H1 (cell line): ENCODE data around the gene CLEC3A. TPM values are rescaled to one million over a fixed set of nuclear protein-coding genes. Genes with fewer than 3 reads are reported as not detected.

Experiments used
- CTCF ChIA-PET: fragments of 300-600 bp; sonication (Branson Sonifier 250); formaldehyde crosslinking; loops from one replicate; lab custom pipeline; 2021; ENCODE audit not compliant: partially characterized antibody; lab: Charles Lee
- POLR2A ChIA-PET: fragments of 300-600 bp; sonication (Branson Sonifier 250); formaldehyde crosslinking; loops from one replicate; lab custom pipeline; 2021; ENCODE audit warnings: inconsistent platforms; ENCODE audit not compliant: partially characterized antibody; lab: Charles Lee
- DNase-seq, 2 experiments: peaks; one replicate each; pipeline versions ENCODE4 v3.0.0 to v3.0.0-alpha.2; 2010 to 2022; ENCODE audit warnings: low spot score in 2 of 2, low read depth in 1 of 2, mixed read lengths in 1 of 2
- FAIRE-seq: peaks from 2 replicates; lab custom pipeline; 2011; peaks lifted over from hg19 to GRCh38; lab: Jason Lieb, UNC
- H2AFZ ChIP-seq: 2 replicates; pipeline ENCODE4 v1.8.1; 2012; ENCODE audit warnings: low read length, inconsistent platforms
- H2AK5ac ChIP-seq: 2 replicates; pipeline ENCODE4 v1.6.1; 2013; ENCODE audit warnings: low read depth, low read length
- H2BK120ac ChIP-seq: replicated peaks from 2 replicates; pipeline ENCODE3; 2013; ENCODE audit warnings: low read depth, low read length, inconsistent platforms
- H2BK12ac ChIP-seq: 2 replicates; pipeline ENCODE4 v1.6.1; 2013; ENCODE audit warnings: low read depth, low read length
- H2BK15ac ChIP-seq: 2 replicates; pipeline ENCODE4 v1.6.1; 2013; ENCODE audit warnings: low read length
- H2BK20ac ChIP-seq: 2 replicates; pipeline ENCODE4 v1.6.1; 2013; ENCODE audit warnings: low read length
- H2BK5ac ChIP-seq: 2 replicates; pipeline ENCODE4 v1.6.1; 2013; ENCODE audit warnings: low read depth, low read length
- H3K14ac ChIP-seq: 2 replicates; pipeline ENCODE4 v1.6.1; 2013; ENCODE audit warnings: inconsistent platforms; ENCODE audit not compliant: insufficient read length
- H3K18ac ChIP-seq: 2 replicates; pipeline ENCODE4 v1.6.1; 2013; ENCODE audit warnings: low read length; ENCODE audit errors: extremely low read depth
- H3K23ac ChIP-seq: 2 replicates; pipeline ENCODE4 v1.6.1; 2013; ENCODE audit warnings: inconsistent platforms; ENCODE audit not compliant: insufficient read length
- H3K23me2 ChIP-seq: 2 replicates; pipeline ENCODE4 v1.6.1; 2013; ENCODE audit warnings: low read depth, low read length
- H3K27ac ChIP-seq: 2 replicates; pipeline ENCODE4 v1.6.1; 2011; ENCODE audit warnings: low read depth, low read length, inconsistent platforms
- H3K27me3 ChIP-seq, 4 experiments: replicated peaks in 1 of 4; 1 replicate in 1 of 4; 2 replicates in 3 of 4; pipeline versions ENCODE4 v1.6.1 to v1.8.1; 2011 to 2013; ENCODE audit warnings: low read length in 3 of 4, mild to moderate bottlenecking in 3 of 4, inconsistent platforms in 2 of 4, mixed read lengths in 2 of 4, moderate library complexity in 1 of 4; ENCODE audit not compliant: control insufficient read depth in 3 of 4, insufficient read depth in 3 of 4; ENCODE audit errors: extremely low read depth in 1 of 4
- H3K36me3 ChIP-seq, 4 experiments: 2 replicates each; pipeline versions ENCODE4 v1.6.1 to v1.8.1; 2011 to 2013; ENCODE audit warnings: mild to moderate bottlenecking in 4 of 4, low read length in 3 of 4, moderate library complexity in 2 of 4, control low read depth in 1 of 4, inconsistent platforms in 1 of 4; ENCODE audit not compliant: insufficient read depth in 4 of 4, control insufficient read depth in 2 of 4
- H3K4ac ChIP-seq: replicated peaks from 2 replicates; pipeline ENCODE3; 2013; ENCODE audit warnings: low read length, low read depth, mixed read lengths, inconsistent platforms; ENCODE audit not compliant: insufficient read length
- H3K4me1 ChIP-seq, 4 experiments: replicated peaks in 1 of 4; 1 replicate in 1 of 4; 2 replicates in 3 of 4; pipeline versions ENCODE4 v1.6.1 to v1.8.1; 2011 to 2013; ENCODE audit warnings: low read length in 3 of 4, inconsistent platforms in 2 of 4, mixed read lengths in 1 of 4; ENCODE audit not compliant: insufficient read depth in 4 of 4, control insufficient read depth in 3 of 4
- H3K4me2 ChIP-seq, 2 experiments: 2 replicates each; pipeline versions ENCODE4 v1.6.1 to v1.8.1; 2011 to 2013; ENCODE audit warnings: low read depth in 2 of 2, low read length in 2 of 2, control low read depth in 1 of 2, inconsistent platforms in 1 of 2, mild to moderate bottlenecking in 1 of 2; ENCODE audit not compliant: insufficient read depth in 1 of 2
- H3K4me3 ChIP-seq, 4 experiments: fragments of 200-600, 300-600 bp in 1 of 4; sonication (generic), shearing (Covaris generic), sonication (Bioruptor Twin) in 1 of 4; 2 replicates each; pipeline versions ENCODE4 v1.5.1 to v1.8.1; 2011 to 2016; ENCODE audit warnings: low read length in 4 of 4, low read depth in 3 of 4, control low read depth in 2 of 4, inconsistent platforms in 2 of 4, mild to moderate bottlenecking in 2 of 4, mixed read lengths in 1 of 4, moderate library complexity in 1 of 4; ENCODE audit not compliant: insufficient read depth in 2 of 4; ENCODE audit errors: extremely low read depth in 1 of 4
- H3K56ac ChIP-seq: replicated peaks from 2 replicates; pipeline ENCODE3; 2013; ENCODE audit warnings: low read depth, mild to moderate bottlenecking, mixed read lengths, low read length, inconsistent platforms; ENCODE audit not compliant: insufficient read length
- H3K79me1 ChIP-seq: 2 replicates; pipeline ENCODE4 v1.6.1; 2013; ENCODE audit warnings: low read depth, low read length, control low read depth
- H3K79me2 ChIP-seq, 2 experiments: 2 replicates each; pipeline versions ENCODE4 v1.6.1 to v1.8.1; 2012 to 2013; ENCODE audit warnings: low read length in 2 of 2, mild to moderate bottlenecking in 2 of 2, inconsistent platforms in 1 of 2; ENCODE audit not compliant: insufficient read depth in 2 of 2, control insufficient read depth in 1 of 2
- H3K9ac ChIP-seq, 4 experiments: replicated peaks in 1 of 4; 1 replicate in 1 of 4; 2 replicates in 3 of 4; pipeline versions ENCODE4 v1.6.1 to v1.8.1; 2011 to 2013; ENCODE audit warnings: low read depth in 3 of 4, low read length in 3 of 4, control low read depth in 2 of 4, mild to moderate bottlenecking in 2 of 4, moderate library complexity in 2 of 4, inconsistent platforms in 1 of 4; ENCODE audit errors: extremely low read depth in 1 of 4
- H3K9me3 ChIP-seq, 2 experiments: 2 replicates each; pipeline versions ENCODE4 v1.6.1 to v1.8.1; 2012 to 2013; ENCODE audit warnings: mild to moderate bottlenecking in 2 of 2, moderate library complexity in 2 of 2, control low read depth in 1 of 2, inconsistent platforms in 1 of 2, low read depth in 1 of 2, low read length in 1 of 2, mixed read lengths in 1 of 2; ENCODE audit not compliant: insufficient read depth in 2 of 2
- H4K20me1 ChIP-seq, 2 experiments: replicated peaks in 1 of 2; 2 replicates each; pipeline versions ENCODE3 to v1.8.1; 2011 to 2013; ENCODE audit warnings: inconsistent platforms in 2 of 2, low read length in 2 of 2, mild to moderate bottlenecking in 1 of 2; ENCODE audit not compliant: insufficient read depth in 2 of 2, control insufficient read depth in 1 of 2
- H4K5ac ChIP-seq: 2 replicates; pipeline ENCODE4 v1.6.1; 2013; ENCODE audit warnings: low read length, low read depth, mixed read lengths, inconsistent platforms; ENCODE audit not compliant: insufficient read length
- H4K8ac ChIP-seq: 2 replicates; pipeline ENCODE4 v1.8.0; 2013; ENCODE audit warnings: mild to moderate bottlenecking, moderate library complexity, low read length, inconsistent platforms; ENCODE audit not compliant: insufficient read depth; ENCODE audit errors: extremely low read depth
- H4K91ac ChIP-seq: replicated peaks from 2 replicates; pipeline ENCODE3; 2013; ENCODE audit warnings: low read length, mixed read lengths, inconsistent platforms; ENCODE audit not compliant: insufficient read length
- BACH1 ChIP-seq: IDR thresholded peaks from 2 replicates; pipeline ENCODE4 v1.6.1; 2012; ENCODE audit warnings: low read length, improper control_type of control experiment
- CEBPB ChIP-seq: IDR thresholded peaks from 2 replicates; pipeline ENCODE4 v1.6.1; 2012; ENCODE audit warnings: low read depth, low read length
- EP300 ChIP-seq, 2 experiments: IDR thresholded peaks; 1 replicate in 1 of 2; 2 replicates in 1 of 2; pipeline ENCODE4 v1.6.1; 2011 to 2012; ENCODE audit warnings: low read depth in 2 of 2, low read length in 2 of 2, mild to moderate bottlenecking in 2 of 2, borderline replicate concordance in 1 of 2, inconsistent platforms in 1 of 2, moderate library complexity in 1 of 2
- NANOG ChIP-seq: IDR thresholded peaks from 2 replicates; pipeline ENCODE4 v1.6.1; 2011; ENCODE audit warnings: low read length, low read depth, mild to moderate bottlenecking, inconsistent platforms; ENCODE audit not compliant: insufficient read depth, poor library complexity, severe bottlenecking
- PHF8 ChIP-seq: fragments of 200-600 bp; sonication (generic); conservative IDR thresholded peaks from 2 replicates; pipeline ENCODE4 v1.7.1; 2012; ENCODE audit warnings: low read depth, mild to moderate bottlenecking, inconsistent platforms, low read length, moderate library complexity
- SIRT6 ChIP-seq: IDR thresholded peaks from one replicate; pipeline ENCODE4 v1.7.1; 2012; ENCODE audit warnings: low read length, inconsistent platforms
- SIX5 ChIP-seq: IDR thresholded peaks from 2 replicates; pipeline ENCODE4 v1.6.1; 2011; ENCODE audit warnings: mild to moderate bottlenecking, low read depth, low read length
- SP2 ChIP-seq: IDR thresholded peaks from 2 replicates; pipeline ENCODE4 v1.6.1; 2012; ENCODE audit warnings: mild to moderate bottlenecking, low read length, inconsistent platforms
- SRF ChIP-seq: IDR thresholded peaks from 2 replicates; pipeline ENCODE4 v1.6.1; 2011; ENCODE audit warnings: mild to moderate bottlenecking, low read depth, low read length, moderate library complexity
- ZNF274 ChIP-seq: IDR thresholded peaks from 2 replicates; pipeline ENCODE4 v1.7.0; 2012; ENCODE audit warnings: low read length, borderline replicate concordance; ENCODE audit errors: extremely low read depth
- WGBS, 2 experiments: shearing (Covaris generic) in 1 of 2; methylation state at CpG; one replicate each; pipeline versions ENCODE4 v1.1.6 to v1.1.7; 2013 to 2015; ENCODE audit warnings: low lambda C conversion rate in 2 of 2, mixed read lengths in 2 of 2, inconsistent platforms in 1 of 2, low coverage in 1 of 2, missing lambda C conversion rate in 1 of 2; ENCODE audit not compliant: insufficient replicate concordance in 2 of 2, insufficient coverage in 1 of 2, insufficient read length in 1 of 2; ENCODE audit errors: extremely low coverage in 1 of 2, missing lambda C conversion rate in 1 of 2; 5-methylcytosine and 5-hydroxymethylcytosine counted together
- polyA plus RNA-seq, 7 experiments: library from polyadenylated mRNA; depleted of rRNA in 3 of 7; stranded (reverse) in 5 of 7; unstranded in 2 of 7; fragments of >200 nt in 5 of 7; fragments of 200-250 nt in 2 of 7; gene quantifications; 1 replicate in 5 of 7; 2 replicates in 1 of 7; 4 replicates in 1 of 7; pipeline versions ENCODE4 v1.2.1 to v1.2.3, GENCODE V29; 2011 to 2013; ENCODE audit warnings: missing spikeins in 2 of 7, mixed read lengths in 2 of 7
- total RNA-seq: library from RNA; stranded (reverse); fragmentation: NEBNext Ultra II Directional; extraction: Animal tissue kit (Norgen Biotek cat#: 25700); gene quantifications from 2 replicates; pipeline ENCODE4 v1.2.1, GENCODE V29; 2021
- TF ChIP-seq, protein P1 (sequence below): IDR thresholded peaks from 2 replicates; pipeline ENCODE4 v1.6.1; 2011; ENCODE audit warnings: low read length, improper control_type of control experiment

Gene CLEC3A
- total and polyA plus RNA-seq, 2 of the 8 experiments (the other 6 are each of a cell fraction or from before 2014, with no cell fraction given) = not detected

GRCh38 chr16:77995843-77996455, 26.4 kb upstream of the CLEC3A start:
- H3K4me3 ChIP-seq = no peak overlapping the region
- H2AK5ac ChIP-seq = peak overlapping the region; percentile 69; the same call in 1 of the 2 replicates
- H3K4ac ChIP-seq = peak overlapping the region; percentile 24
- no peak overlapping the region; the same call in 1 of the 2 replicates for H2BK15ac ChIP-seq
- peak overlapping the region; percentile 63 for H2BK20ac ChIP-seq
- no peak overlapping the region for H4K8ac ChIP-seq
- no peak overlapping the region for H3K23ac ChIP-seq
- peaks cover 4 to 19% (median 12%) of the 10 kb centered on the region in 4 experiments; a peak in 6 of 7 replicates for H3K4me1 ChIP-seq
- H3K14ac ChIP-seq = no peak overlapping the region
- peak overlapping the region; percentile 36; the same call in 1 of the 2 replicates for H3K18ac ChIP-seq
- H3K9me3 ChIP-seq = no peaks in the 10 kb centered on the region
- no peak overlapping the region for H3K9ac ChIP-seq
- peak overlapping the region; percentile 93; the same call in 1 of the 2 replicates for H2BK5ac ChIP-seq
- H4K5ac ChIP-seq = no peak overlapping the region
- no peaks in the 10 kb centered on the region; a peak in 1 of 7 replicates for H3K27me3 ChIP-seq
- H4K20me1 ChIP-seq = no peaks in the 10 kb centered on the region
- H3K4me2 ChIP-seq = no peak overlapping the region
- POLR2A ChIA-PET = interaction anchor here (1.3 kb wide), 1 partner anchor 21 kb away, joined by 3 read pairs; no protein-coding TSS in a partner anchor
- peaks cover 0 to 5% (median 0%) of the 10 kb centered on the region in 4 experiments; a peak in 1 of 8 replicates for H3K36me3 ChIP-seq
- H2BK120ac ChIP-seq = peak overlapping the region; percentile 87
- H3K23me2 ChIP-seq = no peaks in the 10 kb centered on the region
- no peak overlapping the region for H3K27ac ChIP-seq
- no peak overlapping the region for H2AFZ ChIP-seq
- peak overlapping the region; percentile 88 for H4K91ac ChIP-seq
- DNase-seq = no peak
- CTCF ChIA-PET = interaction anchor here (0.6 to 1.2 kb wide), 8 partner anchors 20 to 320 kb away, joined by 3 to 5 read pairs (median 3); no protein-coding TSS in a partner anchor
- H3K79me2 ChIP-seq = no peaks in the 10 kb centered on the region
- 89% methylated on average over 7 of the region's 7 CpGs; no CpG with 5 or more reads in 1 of the 2 experiments for WGBS, 2 experiments
- no peaks in the 10 kb centered on the region for H3K79me1 ChIP-seq
- peak overlapping the region; percentile 0 for H3K56ac ChIP-seq
- H2BK12ac ChIP-seq = peak overlapping the region; percentile 18; the same call in 1 of the 2 replicates
- no peak for FAIRE-seq
- TF ChIP-seq EP300 (IDR thresholded peaks at IDR 0.05; ENCODE audit: borderline replicate concordance in 1 of 2, low read depth in 2 of 2, low read length in 2 of 2) (no peak), ZNF274 (no peak), SIRT6 (no peak), SIX5 (no peak), BACH1 (no peak), SRF (no peak), NANOG (no peak), PHF8 (no peak), CEBPB (no peak), SP2 (no peak)
- TF ChIP-seq, protein P1, sequence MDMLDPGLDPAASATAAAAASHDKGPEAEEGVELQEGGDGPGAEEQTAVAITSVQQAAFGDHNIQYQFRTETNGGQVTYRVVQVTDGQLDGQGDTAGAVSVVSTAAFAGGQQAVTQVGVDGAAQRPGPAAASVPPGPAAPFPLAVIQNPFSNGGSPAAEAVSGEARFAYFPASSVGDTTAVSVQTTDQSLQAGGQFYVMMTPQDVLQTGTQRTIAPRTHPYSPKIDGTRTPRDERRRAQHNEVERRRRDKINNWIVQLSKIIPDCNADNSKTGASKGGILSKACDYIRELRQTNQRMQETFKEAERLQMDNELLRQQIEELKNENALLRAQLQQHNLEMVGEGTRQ = no peak
